GM12878 (cell line): ENCODE measurements around the gene CALHM2. TPM values are rescaled to one million over a fixed set of nuclear protein-coding genes. Genes with fewer than 3 reads are reported as not detected.

Source experiments
- ATAC-seq: fragments of 200-7000 bp; cut with Tn5 transposase; 3 replicates; pipeline ENCODE4 v1.9.1; 2020; ENCODE audit warnings: mild to moderate bottlenecking, moderate library complexity
- BruUV-seq: library from RNA; stranded (reverse); fragments of 400-500 nt; replicated peaks from 2 replicates; lab custom pipeline; 2021; lab: Mats Ljungman, UMichigan
- CTCF ChIA-PET: fragments of 300-600 bp; sonication (Branson Sonifier 250); formaldehyde crosslinking; extraction: SDS; loops from one replicate; lab custom pipeline; 2021; ENCODE audit warnings: inconsistent platforms; lab: Yijun Ruan, JAX
- POLR2A ChIA-PET: fragments of 350-600 bp; formaldehyde crosslinking; extraction: SDS; loops from one replicate; lab custom pipeline; 2021; ENCODE audit warnings: inconsistent platforms; lab: Charles Lee
- RAD21 ChIA-PET: fragments of 300-600 bp; sonication (Branson Sonifier 250); formaldehyde crosslinking; loops from one replicate; lab custom pipeline; 2023; ENCODE audit warnings: antibody characterized with exemption; ENCODE audit not compliant: unreplicated experiment; lab: Charles Lee
- SMC1A ChIA-PET: fragments of 300-600 bp; sonication (Branson Sonifier 250); formaldehyde crosslinking; loops from one replicate; lab custom pipeline; 2023; ENCODE audit not compliant: unreplicated experiment, uncharacterized antibody; lab: Charles Lee
- DNase-seq: peaks from one replicate; pipeline ENCODE4 v3.0.0-alpha.2; 2011; ENCODE audit warnings: low read depth, low spot score
- FAIRE-seq: peaks from 3 replicates; lab custom pipeline; 2011; peaks lifted over from hg19 to GRCh38; lab: Jason Lieb, UNC
- H2AFZ ChIP-seq: 2 replicates; pipeline ENCODE4 v1.6.0; 2011; ENCODE audit warnings: low read depth, low read length, control low read depth; ENCODE audit not compliant: control insufficient read depth
- H3K27ac ChIP-seq: 2 replicates; pipeline ENCODE4 v1.5.1; 2011; ENCODE audit warnings: control low read depth; ENCODE audit not compliant: control insufficient read depth, insufficient read depth
- H3K27me3 ChIP-seq, 2 experiments: replicated peaks in 1 of 2; 2 replicates each; pipeline versions ENCODE4 v1.6.0 to v1.6.1; 2011; ENCODE audit warnings: low read length in 1 of 2; ENCODE audit not compliant: control insufficient read depth in 2 of 2, insufficient read depth in 2 of 2
- H3K36me3 ChIP-seq, 2 experiments: 2 replicates each; pipeline ENCODE4 v1.5.1; 2011; ENCODE audit warnings: low read length in 1 of 2; ENCODE audit not compliant: control insufficient read depth in 2 of 2, insufficient read depth in 2 of 2
- H3K4me1 ChIP-seq: 2 replicates; pipeline ENCODE4 v1.6.1; 2011; ENCODE audit warnings: mild to moderate bottlenecking, low read length, moderate library complexity, mixed read lengths; ENCODE audit not compliant: control insufficient read depth, insufficient read depth
- H3K4me2 ChIP-seq: 2 replicates; pipeline ENCODE4 v1.6.0; 2011; ENCODE audit warnings: control low read depth; ENCODE audit not compliant: control insufficient read depth, insufficient read depth
- H3K4me3 ChIP-seq: fragments of 200-600 bp; sonication (generic); 2 replicates; pipeline ENCODE4 v1.5.1; 2016
- H3K79me2 ChIP-seq: 2 replicates; pipeline ENCODE4 v1.6.0; 2011; ENCODE audit warnings: low read length; ENCODE audit not compliant: control insufficient read depth, insufficient read depth
- H3K9ac ChIP-seq: 2 replicates; pipeline ENCODE4 v1.8.0; 2011; ENCODE audit warnings: low read length, control low read depth, mixed read lengths; ENCODE audit not compliant: control insufficient read depth, insufficient read depth
- H3K9me3 ChIP-seq: replicated peaks from 3 replicates; pipeline ENCODE4 v1.5.1; 2011; ENCODE audit warnings: mild to moderate bottlenecking, low read length; ENCODE audit not compliant: control insufficient read depth, insufficient read depth
- H4K20me1 ChIP-seq: 2 replicates; pipeline ENCODE4 v1.6.0; 2011; ENCODE audit not compliant: control insufficient read depth, insufficient read depth
- ASH2L ChIP-seq: fragments of 300-600, 200-600 bp; sonication (generic); IDR thresholded peaks from 2 replicates; pipeline ENCODE4 v1.6.1; 2017; ENCODE audit warnings: low read depth, mild to moderate bottlenecking, borderline replicate concordance
- ATF3 ChIP-seq: IDR thresholded peaks from 2 replicates; pipeline ENCODE4 v1.6.1; 2011; ENCODE audit warnings: low read depth, mild to moderate bottlenecking, low read length, moderate library complexity, borderline replicate concordance; ENCODE audit errors: extremely low read depth
- CBX3 ChIP-seq: fragments of 200-600 bp; sonication (generic); IDR thresholded peaks from 2 replicates; pipeline ENCODE4 v1.6.1; 2016; ENCODE audit warnings: low read depth, borderline replicate concordance
- E2F8 ChIP-seq: fragments of 450-650 bp; IDR thresholded peaks from 2 replicates; pipeline ENCODE4 v1.6.1; 2018; ENCODE audit warnings: mild to moderate bottlenecking, low read depth, moderate library complexity; ENCODE audit not compliant: partially characterized antibody
- KAT2A ChIP-seq: conservative IDR thresholded peaks from 2 replicates; pipeline ENCODE4 v1.6.1; 2011; ENCODE audit warnings: low read depth, low read length; ENCODE audit not compliant: control insufficient read depth
- KDM1A ChIP-seq: fragments of 200-600 bp; sonication (generic); IDR thresholded peaks from 2 replicates; pipeline ENCODE4 v1.6.1; 2016; ENCODE audit warnings: borderline replicate concordance
- LARP7 ChIP-seq: fragments of 450-650 bp; IDR thresholded peaks from 2 replicates; pipeline ENCODE4 v1.6.1; 2017; ENCODE audit warnings: mild to moderate bottlenecking
- MAX ChIP-seq: IDR thresholded peaks from 2 replicates; pipeline ENCODE4 v1.6.1; 2012; ENCODE audit warnings: low read depth, low read length, improper control_type of control experiment
- POU2F2 ChIP-seq: IDR thresholded peaks from 3 replicates; pipeline ENCODE4 v1.6.1; 2011; ENCODE audit warnings: low read depth, mild to moderate bottlenecking, low read length, borderline replicate concordance
- REST ChIP-seq: IDR thresholded peaks from 2 replicates; pipeline ENCODE4 v1.6.1; 2012; ENCODE audit warnings: mild to moderate bottlenecking, low read depth, low read length
- TAF1 ChIP-seq: IDR thresholded peaks from 2 replicates; pipeline ENCODE4 v1.6.1; 2011; ENCODE audit warnings: mild to moderate bottlenecking, low read depth, low read length, borderline replicate concordance
- USF1 ChIP-seq: IDR thresholded peaks from 2 replicates; pipeline ENCODE4 v1.6.1; 2011; ENCODE audit warnings: borderline replicate concordance, low read depth, mild to moderate bottlenecking, moderate library complexity, mixed read lengths, low read length; ENCODE audit not compliant: insufficient read depth; ENCODE audit errors: extremely low read length
- WGBS: methylation state at CpG from one replicate; pipeline ENCODE4 v1.1.6; 2016; ENCODE audit warnings: low lambda C conversion rate; ENCODE audit not compliant: insufficient replicate concordance, insufficient coverage; ENCODE audit errors: missing lambda C conversion rate; 5-methylcytosine and 5-hydroxymethylcytosine counted together
- in situ Hi-C: fragments of 300-500 bp; cut with MboI; formaldehyde crosslinking; loops from 9 replicates; pipeline ENCODE4 v1.14.3; 2018; ENCODE audit warnings: mixed read lengths
- intact Hi-C: fragments of 100-400 bp; cut with micrococcal nuclease; formaldehyde crosslinking; loops from one replicate; pipeline ENCODE4 v1.14.2; 2022; ENCODE audit not compliant: unreplicated experiment
- polyA plus RNA-seq, 11 experiments: library from polyadenylated mRNA; depleted of rRNA in 4 of 11; unstranded in 6 of 11; stranded (reverse) in 5 of 11; fragments of >200 nt; fragmentation: Nextera tagmentation in 4 of 11; fragmentation: Illumina TruSeq in 1 of 11; extraction: Ambion mirVana in 4 of 11; extraction: Trizol in 1 of 11; gene quantifications; 1 replicate in 1 of 11; 2 replicates in 10 of 11; pipeline versions ENCODE4 v1.2.1 to v1.2.3, GENCODE V29; 2011 to 2016; ENCODE audit warnings: inconsistent platforms in 2 of 11, missing spikeins in 2 of 11, low read depth in 1 of 11
- total RNA-seq, 4 experiments: library from RNA; depleted of rRNA in 3 of 4; stranded (reverse); fragments of >200 nt in 3 of 4; fragmentation: Illumina TruSeq in 1 of 4; extraction: Trizol in 1 of 4; gene quantifications; 2 replicates each; pipeline versions ENCODE4 v1.2.1 to v1.2.3, GENCODE V29; 2013 to 2021

The CALHM2 gene
- total and polyA plus RNA-seq, 10 of the 15 experiments (the other 5 are each of a cell fraction or from before 2014, with no cell fraction given), result 0.60 to 23.7 (median 9.3) TPM

GRCh38 chr10:103442031-103442461 is 10.1 kb downstream of the CALHM2 start (continued):
- no peak for TF ChIP-seq LARP7
- no peak for TF ChIP-seq E2F8
- TF ChIP-seq, all 136 proteins: peak for 0

- WGBS, result 79% methylated on average over 8 of the region's 8 CpGs
- Histone ChIP-seq H3K27ac (no peak overlapping the region), H3K79me2 (no peaks in the 10 kb centered on the region), H3K4me3 (no peak overlapping the region), H3K9me3 (no peaks in the 10 kb centered on the region), H2AFZ (no peak overlapping the region), H3K4me1 (0 out of 2 replicates have a peak, but pooled peaks cover 2% of the 10 kb centered on the region), H4K20me1 (no peaks in the 10 kb centered on the region), H3K36me3 (peaks cover 42 to 54% of the 10 kb centered on the region in 2 experiments), H3K9ac (no peak overlapping the region), H3K4me2 (no peak overlapping the region), H3K27me3 (no peaks in the 10 kb centered on the region)
- no peak for ATAC-seq
- intact Hi-C loops (no loop called here), in situ Hi-C loops (no loop called here)
- no peak for FAIRE-seq
- BruUV-seq, result no TSS peak
- POLR2A ChIA-PET, result interaction anchor here (1.5 kb wide), 1 partner anchor 10 kb away, joined by 4 read pairs; no protein-coding TSS in a partner anchor
- SMC1A ChIA-PET, result interaction anchor here (1.0 kb wide), 1 partner anchor 34 kb away, joined by 3 read pairs; no protein-coding TSS in a partner anchor
- CTCF ChIA-PET, result interaction anchor here (1.1 to 17.8 kb wide), 2 partner anchors 14 to 36 kb away, joined by 3 to 163 read pairs; partner anchors contain the start of gene CALHM3
- no peak for DNase-seq
- RAD21 ChIA-PET, result no interaction called here
- no peak for TF ChIP-seq REST
- TF ChIP-seq ATF3, result no peak
- no peak for TF ChIP-seq KDM1A
- no peak for TF ChIP-seq TAF1
- TF ChIP-seq USF1, result no peak
- TF ChIP-seq ASH2L, result no peak
- TF ChIP-seq MAX, result no peak
- TF ChIP-seq KAT2A, result no peak
- TF ChIP-seq CBX3, result no peak
- no peak for TF ChIP-seq POU2F2
Observed at GRCh38 chr10:103441611-103442010, 10.6 kb downstream of the CALHM2 start.
